Activated CD4-positive, CD25-positive, alpha-beta regulatory T cell treated with anti-CD3 and anti-CD28 coated beads, Interleukin-2, amount 50 U/mL, for 24 hours (primary cell): Measurements from ENCODE around the gene ATXN2L.
"Not testable (repeated sequence)": the region's sequence is repeated elsewhere in the genome, so short reads cannot be mapped to it uniquely, and the experiment has no call there.

Experiments
- ATAC-seq, 2 donors: fragments of 150-1000 bp; cut with Tn5 transposase; one replicate each; pipeline ENCODE4 v1.10.0; 2021; ENCODE audit warnings: mild to moderate bottlenecking in 1 of 2, moderate library complexity in 1 of 2

ATXN2L gene, protein sequence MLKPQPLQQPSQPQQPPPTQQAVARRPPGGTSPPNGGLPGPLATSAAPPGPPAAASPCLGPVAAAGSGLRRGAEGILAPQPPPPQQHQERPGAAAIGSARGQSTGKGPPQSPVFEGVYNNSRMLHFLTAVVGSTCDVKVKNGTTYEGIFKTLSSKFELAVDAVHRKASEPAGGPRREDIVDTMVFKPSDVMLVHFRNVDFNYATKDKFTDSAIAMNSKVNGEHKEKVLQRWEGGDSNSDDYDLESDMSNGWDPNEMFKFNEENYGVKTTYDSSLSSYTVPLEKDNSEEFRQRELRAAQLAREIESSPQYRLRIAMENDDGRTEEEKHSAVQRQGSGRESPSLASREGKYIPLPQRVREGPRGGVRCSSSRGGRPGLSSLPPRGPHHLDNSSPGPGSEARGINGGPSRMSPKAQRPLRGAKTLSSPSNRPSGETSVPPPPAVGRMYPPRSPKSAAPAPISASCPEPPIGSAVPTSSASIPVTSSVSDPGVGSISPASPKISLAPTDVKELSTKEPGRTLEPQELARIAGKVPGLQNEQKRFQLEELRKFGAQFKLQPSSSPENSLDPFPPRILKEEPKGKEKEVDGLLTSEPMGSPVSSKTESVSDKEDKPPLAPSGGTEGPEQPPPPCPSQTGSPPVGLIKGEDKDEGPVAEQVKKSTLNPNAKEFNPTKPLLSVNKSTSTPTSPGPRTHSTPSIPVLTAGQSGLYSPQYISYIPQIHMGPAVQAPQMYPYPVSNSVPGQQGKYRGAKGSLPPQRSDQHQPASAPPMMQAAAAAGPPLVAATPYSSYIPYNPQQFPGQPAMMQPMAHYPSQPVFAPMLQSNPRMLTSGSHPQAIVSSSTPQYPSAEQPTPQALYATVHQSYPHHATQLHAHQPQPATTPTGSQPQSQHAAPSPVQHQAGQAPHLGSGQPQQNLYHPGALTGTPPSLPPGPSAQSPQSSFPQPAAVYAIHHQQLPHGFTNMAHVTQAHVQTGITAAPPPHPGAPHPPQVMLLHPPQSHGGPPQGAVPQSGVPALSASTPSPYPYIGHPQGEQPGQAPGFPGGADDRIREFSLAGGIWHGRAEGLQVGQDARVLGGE

GRCh38 chr16:28822520-28823290 is at the start of gene ATXN2L:
TSS of gene ATXN2L (plus strand) at chr16:28822999. CDS start at chr16:28823260, 261 bp downstream.
- peak; percentile 34 to 36 for ATAC-seq

DNA sequence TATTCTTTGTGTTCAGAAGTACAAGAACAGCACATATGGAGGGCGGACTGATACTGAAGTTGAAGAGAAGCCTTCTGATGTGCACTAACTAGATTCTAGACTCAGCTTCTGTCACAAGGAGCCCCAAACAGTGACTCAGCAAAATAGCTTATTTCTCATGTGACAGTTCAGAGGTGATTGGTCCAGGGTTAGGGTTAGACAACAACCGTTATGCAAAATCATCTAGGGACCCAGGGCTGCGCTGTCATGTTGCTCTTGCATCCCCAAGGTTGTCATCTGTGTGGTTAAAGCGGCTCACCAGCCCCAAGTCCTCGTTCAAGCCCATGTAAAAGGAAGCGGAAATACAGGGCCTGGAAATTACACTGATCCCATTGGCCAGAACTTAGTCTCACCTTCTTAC is 41.1 kb upstream of the ATXN2L start:
- ATAC-seq, result peak in 1 of 2 donors; percentile 48

DNA sequence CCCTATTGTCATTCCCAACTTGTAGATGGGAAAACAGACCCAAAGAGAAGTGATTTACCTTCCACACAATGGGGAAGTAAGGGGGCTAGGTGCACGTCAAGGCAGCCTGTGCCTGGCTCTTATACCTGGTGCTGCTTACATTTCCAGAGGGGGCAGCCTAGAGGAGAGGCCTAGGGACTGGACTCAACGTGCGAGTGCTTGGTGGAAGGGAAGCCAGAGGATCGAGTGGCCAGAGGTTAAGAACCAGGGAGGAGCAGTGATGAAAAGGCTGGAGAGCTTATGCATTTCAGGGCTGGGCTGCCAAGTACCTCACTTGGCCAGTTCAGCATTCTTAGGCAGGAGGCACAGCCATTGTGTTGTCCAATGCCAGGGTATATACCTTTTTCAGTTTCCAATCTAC is 40.4 kb upstream of the ATXN2L start:
- ATAC-seq, result not testable (repeated sequence)

- peak; percentile 66 to 73 for ATAC-seq
These were observed 20.4 kb upstream of the ATXN2L start for GRCh38 chr16:28802235-28803019.

- not testable (repeated sequence) for ATAC-seq
These were observed 15.2 kb upstream of the ATXN2L start for GRCh38 chr16:28807445-28808120.

DNA sequence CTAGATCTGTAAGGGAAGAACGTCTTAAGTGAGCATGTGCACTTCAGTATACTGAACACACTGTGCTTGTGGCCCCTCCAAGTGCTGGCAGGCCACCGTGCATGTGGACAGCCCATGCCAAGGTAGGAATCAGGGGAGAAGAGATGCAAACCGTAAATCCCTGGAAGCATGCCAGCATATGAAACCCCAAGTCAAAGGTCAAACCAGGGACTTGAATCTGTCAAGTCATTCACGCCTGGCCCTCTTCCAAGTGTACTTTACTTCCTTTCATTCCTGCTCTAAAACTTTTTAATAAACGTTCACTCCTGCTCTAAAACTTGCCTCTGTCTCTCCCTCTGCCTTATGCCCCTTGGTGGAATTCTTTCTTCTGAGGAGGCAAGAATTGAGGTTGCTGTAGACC is 2.8 kb upstream of the ATXN2L start:
- no peak for ATAC-seq

GRCh38 chr16:28820546-28820945 is 2.3 kb upstream of the ATXN2L start:
- not testable (repeated sequence) for ATAC-seq

- no peak for ATAC-seq
These were observed 802 bp upstream of the ATXN2L start for GRCh38 chr16:28821874-28822519.

- ATAC-seq, result peak; percentile 2
These were observed 583 bp downstream of the ATXN2L start for GRCh38 chr16:28823291-28823872.

DNA sequence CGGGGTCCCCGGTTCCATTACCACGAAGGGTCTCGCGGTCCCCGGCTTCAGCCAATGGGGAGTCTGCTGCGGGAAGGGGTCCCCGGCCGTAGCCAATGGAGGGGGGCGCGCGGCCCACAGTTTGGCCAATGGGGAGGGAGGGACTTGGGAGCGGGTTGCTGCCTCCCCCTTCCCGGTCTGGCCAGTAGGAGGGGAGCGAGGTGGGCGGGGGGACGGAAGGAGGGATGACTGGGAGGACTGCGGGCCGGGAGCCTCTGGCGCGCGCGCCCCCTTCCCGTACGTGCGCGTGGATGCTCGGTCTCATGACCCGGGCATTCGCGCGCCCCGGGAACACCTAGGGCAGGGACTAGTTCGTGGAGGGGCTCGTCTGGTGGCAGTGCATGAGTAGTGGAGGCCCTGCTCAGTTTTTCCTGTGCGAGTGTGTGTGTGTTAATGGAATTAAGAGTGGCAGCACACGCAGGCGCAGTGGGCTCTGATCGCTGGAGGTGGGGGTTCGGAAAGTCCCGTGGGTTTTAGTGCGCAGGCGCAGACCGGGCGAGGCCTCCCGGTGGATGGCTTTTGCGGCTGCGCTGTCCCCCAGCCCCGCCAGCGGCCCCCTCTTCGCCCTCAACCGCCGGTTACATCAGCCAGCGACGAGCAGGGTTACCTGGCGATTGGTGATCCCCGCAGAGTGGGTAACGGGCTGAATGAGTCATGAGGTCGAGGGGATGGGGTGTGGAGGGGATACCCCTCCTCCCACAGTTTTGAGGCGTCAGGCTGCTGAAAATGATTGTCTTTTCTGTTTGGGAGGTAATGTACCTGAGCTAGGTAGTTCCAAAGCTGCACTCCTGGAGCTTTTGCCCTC is 1.3 kb downstream of the ATXN2L start:
- ATAC-seq, result peak; percentile 70

DNA sequence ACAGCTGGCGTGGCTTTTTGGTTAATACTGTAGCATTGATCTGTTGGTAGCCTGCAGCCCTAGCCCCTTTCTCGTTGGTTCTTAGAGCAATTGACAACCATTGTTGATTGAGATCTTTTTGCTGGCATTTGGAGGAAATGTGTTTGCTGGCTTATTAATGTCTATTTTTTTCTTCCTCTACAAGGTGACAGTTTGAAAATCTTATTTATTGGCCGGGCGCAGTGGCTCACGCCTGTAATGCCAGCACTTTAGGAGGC is 1.8 kb downstream of the ATXN2L start:
- ATAC-seq, result no peak

- no peak for ATAC-seq
These were observed 3.3 kb downstream of the ATXN2L start for GRCh38 chr16:28826141-28826540.

GRCh38 chr16:28829747-28830146 is 6.9 kb downstream of the ATXN2L start:
- ATAC-seq, result no peak

- ATAC-seq, result no peak
These were observed 7.7 kb downstream of the ATXN2L start for GRCh38 chr16:28830531-28830930.

DNA sequence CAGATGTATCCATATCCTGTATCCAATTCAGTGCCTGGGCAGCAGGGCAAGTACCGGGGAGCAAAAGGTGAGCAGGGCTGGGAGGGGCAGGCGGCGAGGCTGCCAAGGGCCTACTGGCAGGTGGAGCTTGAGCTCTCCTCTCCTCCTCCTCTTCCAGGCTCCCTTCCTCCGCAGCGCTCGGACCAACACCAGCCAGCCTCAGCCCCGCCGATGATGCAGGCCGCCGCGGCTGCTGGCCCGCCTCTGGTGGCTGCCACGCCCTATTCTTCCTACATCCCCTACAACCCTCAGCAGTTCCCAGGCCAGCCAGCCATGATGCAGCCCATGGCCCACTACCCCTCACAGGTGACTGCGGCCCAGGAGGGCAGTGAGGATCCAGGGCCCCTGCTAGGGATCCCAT is 11.6 kb downstream of the ATXN2L start:
- ATAC-seq, result no peak

DNA sequence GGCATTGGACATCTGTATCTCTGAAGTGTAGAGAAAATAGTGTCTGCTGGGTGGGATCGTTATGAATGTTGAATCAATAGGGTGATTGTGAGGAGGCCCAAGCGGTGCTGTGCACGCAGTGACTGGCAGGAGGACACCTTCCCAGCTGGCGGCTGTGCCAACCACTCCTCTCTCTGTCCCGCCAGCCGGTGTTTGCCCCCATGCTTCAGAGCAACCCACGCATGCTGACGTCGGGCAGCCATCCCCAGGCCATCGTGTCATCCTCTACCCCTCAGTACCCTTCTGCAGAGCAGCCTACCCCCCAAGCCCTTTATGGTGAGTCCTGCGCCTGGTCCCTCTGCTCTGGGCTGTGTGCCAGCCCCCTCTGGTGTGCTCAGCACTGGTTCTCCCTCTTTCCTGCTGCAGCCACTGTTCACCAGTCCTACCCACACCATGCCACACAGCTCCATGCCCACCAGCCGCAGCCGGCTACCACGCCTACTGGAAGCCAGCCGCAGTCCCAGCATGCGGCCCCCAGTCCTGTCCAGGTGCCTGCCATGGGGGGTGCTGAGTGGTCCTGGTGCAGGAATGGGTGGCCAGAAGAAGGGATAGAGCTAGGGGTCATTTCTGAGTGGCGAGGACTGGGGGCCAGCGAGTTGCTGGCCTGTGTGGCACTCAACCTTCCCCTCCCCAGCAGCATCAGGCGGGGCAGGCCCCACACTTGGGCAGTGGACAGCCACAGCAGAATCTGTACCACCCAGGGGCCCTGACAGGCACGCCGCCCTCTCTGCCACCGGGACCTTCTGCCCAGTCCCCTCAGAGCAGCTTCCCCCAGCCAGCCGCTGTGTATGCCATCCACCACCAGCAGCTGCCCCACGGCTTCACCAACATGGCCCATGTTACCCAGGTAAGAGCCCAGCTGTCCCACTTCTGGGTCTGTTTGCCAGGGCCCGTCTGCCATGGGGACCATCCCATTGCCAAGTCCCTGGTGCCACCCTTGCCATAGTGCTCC is 12.4 kb downstream of the ATXN2L start:
- ATAC-seq, result no peak

DNA sequence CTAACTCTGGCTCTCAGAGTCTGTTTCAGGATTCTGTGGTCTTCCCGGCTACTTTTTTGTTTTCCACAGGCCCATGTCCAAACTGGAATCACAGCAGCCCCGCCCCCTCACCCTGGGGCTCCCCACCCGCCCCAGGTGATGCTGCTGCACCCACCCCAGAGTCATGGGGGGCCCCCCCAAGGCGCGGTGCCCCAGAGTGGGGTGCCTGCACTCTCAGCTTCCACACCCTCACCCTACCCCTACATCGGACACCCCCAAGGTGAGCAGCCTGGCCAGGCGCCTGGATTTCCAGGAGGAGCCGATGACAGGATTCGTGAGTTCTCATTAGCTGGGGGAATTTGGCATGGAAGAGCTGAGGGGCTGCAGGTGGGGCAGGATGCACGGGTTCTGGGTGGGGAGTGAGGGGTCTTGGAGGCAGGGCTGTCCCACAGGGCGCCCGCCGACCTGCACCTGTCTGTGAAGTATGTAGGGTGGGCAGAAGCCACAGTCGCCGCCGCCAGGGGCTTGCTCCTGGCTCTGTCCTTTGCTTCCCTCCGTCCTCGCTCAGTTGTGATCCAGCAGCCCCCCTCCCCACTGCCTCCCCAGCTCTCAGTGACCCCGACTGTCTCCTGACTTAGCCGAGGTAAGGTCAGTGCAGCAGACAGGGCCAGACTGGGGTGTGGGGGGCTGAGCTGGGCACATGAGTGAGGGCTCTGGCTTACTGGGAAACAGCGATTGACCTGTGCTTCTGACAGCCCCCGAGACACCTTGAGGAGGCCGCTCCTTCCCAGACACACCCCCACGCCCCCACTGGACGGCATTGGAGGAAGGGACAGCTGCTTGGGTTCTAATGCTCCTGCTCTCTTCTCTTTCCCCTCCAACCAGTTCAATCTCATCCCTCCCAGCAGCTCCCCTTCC is 13.3 kb downstream of the ATXN2L start:
- no peak for ATAC-seq
